HG03066 (cell line): ENCODE measurements around the gene ARHGDIG.
"Not testable (repeated sequence)": the region's sequence is repeated elsewhere in the genome, so short reads cannot be mapped to it uniquely, and the experiment has no call there.

Source experiments
- ATAC-seq: cut with Tn5 transposase; IDR thresholded peaks from one replicate; pipeline ENCODE4 v1.9.1; 2021; ENCODE audit warnings: low read depth; ENCODE audit not compliant: unreplicated experiment

ARHGDIG gene

DNA sequence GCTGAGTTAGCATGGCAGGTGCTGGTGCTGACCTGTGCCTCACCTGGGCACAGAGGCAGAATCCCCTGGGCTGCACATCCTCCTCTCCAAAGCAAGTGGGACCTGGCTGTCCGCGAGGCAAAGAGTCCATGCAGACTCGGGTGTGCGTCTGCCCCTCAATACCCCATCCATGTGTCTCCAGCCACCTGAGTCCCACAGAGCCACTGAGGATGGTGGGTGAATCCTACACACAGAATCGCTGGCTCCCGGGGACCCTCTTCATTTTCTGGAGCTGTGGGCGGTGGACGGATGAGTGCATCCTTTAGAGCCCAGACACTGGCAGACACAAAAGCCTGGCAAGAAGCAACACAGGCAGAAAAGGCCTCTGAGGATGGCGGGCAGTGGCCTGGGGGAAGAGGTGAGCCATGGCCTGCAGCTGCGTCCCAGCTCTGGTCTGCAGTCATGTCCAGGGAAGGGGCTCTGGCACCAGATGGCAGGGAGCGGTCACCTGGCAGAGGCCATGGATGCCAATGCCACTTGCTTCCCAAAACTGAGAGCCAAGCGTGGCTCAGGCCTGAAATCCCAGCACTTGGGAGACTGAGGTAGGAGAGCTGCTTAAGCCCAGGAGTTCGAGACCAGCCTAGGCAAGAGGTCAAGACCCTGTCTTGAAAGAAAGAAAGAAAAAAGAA is 42.2 kb downstream of the ARHGDIG start:
- ATAC-seq, result no peak

DNA sequence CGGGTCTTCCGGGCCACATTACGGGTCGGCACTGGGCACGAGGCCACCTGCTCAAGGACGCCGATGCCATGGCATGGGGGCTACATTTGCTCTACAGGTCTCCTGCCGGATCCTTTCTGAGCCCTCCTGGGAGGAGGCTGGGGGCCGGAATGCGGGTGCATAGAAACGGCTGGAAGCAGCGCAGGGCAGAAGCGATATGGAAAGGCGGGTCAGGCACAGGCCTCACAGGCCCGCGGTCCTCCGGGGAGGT is 43.7 kb downstream of the ARHGDIG start:
- ATAC-seq, result no peak

DNA sequence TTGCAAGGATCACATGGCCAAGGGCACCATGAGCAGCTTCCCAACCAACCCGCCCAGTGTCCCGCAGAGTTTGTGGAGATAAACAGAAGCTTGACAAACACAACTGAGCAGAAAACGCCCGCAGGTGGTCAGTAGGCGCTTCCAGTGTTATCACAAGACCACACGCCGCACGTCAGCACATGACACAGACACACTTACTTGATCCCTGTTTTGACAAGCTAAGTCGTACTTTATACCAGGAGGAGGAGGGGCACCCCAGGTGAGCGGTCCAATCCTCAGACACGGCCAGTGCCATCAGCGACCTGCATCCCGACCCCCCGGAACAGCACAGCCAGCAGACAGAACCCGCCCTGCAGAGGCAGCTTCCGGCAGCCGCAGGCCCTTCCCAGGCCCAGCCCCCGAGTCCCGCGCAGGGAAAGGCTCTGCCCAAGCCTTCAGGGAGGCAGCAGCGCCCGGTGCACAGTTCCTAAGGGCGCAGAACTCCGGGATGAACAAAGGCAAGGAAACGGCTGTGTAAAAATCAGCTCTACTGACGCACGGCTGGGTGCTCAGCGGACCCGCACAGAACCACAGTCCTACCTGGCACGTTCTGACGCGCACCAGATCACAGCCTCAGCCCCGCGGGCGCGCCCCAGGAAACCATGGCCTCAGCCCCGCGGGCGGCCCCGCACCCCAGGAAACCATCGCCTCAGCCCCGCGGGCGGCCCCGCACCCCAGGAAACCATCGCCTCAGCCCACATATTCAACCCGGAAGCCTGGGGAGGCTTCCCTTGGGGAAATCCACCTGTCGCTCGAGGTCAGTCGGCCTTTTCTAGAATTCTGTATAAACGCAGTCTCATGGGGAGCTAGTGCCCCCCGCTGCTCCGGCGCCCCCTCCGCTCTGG is 44.3 kb downstream of the ARHGDIG start:
- no peak for ATAC-seq

DNA sequence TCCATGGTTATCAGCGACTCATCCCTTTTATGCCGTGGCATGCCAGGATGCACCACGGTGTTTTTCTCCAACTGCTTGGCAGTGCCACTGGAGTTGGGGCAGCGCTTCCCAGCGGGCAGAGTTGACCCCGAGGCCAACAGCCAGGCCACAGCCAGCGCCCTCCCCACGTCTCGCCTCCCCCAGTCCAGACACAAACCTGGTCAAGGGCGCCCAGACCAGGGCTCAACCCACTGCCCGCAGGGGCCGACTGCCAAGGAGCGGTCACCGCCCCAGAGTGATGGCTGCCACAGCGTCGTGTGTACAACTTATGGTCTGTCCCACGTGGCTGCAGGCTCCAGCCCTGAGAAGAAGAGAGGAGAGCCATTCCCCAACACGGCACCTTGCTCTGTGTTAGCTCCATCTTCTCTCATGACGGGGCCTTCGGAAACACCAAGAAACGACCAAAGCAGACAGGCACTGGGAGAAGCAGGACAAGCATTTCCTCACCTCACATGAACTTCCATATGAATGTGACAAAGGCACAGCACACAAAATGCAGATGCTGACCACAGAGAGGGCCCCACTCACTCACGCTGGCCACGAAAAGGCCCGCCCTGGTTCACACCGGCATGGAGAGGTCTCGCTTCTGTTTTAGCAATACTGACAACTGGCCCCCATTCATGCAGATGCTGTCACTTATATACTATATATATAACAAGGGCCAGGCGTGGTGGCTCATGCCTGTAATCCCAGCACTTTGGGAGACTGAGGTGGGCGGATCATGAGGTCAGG is 45.2 kb downstream of the ARHGDIG start:
- no peak for ATAC-seq

DNA sequence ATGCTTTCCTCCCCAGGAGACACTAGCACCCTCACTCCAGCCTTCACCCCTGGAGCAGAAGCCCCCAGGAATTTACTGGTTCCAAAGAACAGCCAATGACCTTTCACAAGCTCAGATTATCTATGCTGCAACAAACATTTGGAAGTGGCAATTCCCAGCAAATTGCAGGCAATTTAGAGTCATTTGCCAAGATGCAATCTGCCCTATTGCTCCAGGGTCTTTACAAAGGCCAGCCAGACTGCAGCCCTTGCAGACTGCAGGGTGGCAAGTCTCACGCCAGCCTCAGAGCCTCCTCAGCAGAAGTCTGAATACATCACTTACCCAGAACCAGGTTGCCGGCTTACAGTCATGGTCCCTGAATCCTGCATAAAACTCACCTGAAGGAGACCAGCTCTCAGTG is 50.4 kb downstream of the ARHGDIG start:
- ATAC-seq, result no peak

DNA sequence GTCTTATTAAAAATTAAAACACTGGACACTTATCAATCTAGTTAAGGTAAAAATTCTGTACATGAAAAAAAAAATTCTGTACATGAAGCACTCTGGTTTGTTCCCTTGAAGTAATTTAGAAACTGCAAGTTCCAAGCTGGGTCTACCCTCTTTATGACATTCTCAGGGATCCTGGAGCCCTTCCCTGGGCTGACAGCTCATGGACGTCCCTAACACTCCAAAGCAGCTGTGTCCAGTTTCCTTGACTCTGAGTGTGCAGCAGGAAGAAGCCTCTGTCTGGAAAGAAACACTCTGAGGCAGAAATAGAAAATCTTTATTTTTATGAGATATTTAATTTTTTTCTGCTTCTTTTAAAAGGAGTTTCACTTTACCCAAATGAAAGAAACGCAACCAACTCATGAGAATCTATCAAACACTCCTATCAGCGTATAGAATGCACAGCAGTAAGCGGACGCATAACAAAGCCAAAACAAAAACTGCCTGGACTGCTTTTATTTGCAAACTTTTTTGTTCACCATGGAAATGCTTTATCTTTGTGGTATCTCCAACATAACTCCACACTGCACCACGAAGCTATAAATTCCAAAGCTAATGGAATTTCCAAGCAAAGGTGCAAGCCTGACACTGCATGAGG is 50.9 kb downstream of the ARHGDIG start:
- ATAC-seq, result not testable (repeated sequence)
